K562 (cell line): Measurements from ENCODE around the gene CCDC28B. TPM values are rescaled to one million over a fixed set of nuclear protein-coding genes. Genes with fewer than 3 reads are reported as not detected.

Source experiments
- ATAC-seq: fragments of 200-7000 bp; cut with Tn5 transposase; 3 replicates; pipeline ENCODE4 v1.9.1; 2020; ENCODE audit warnings: moderate library complexity
- BruUV-seq: library from RNA; stranded (reverse); fragments of 400-500 nt; replicated peaks from 2 replicates; lab custom pipeline; 2021; lab: Mats Ljungman, UMichigan
- CTCF ChIA-PET: fragments of 300-600 bp; formaldehyde crosslinking; extraction: SDS; loops from one replicate; lab custom pipeline; 2021; ENCODE audit warnings: low intra/inter-chr PET ratio; lab: Yijun Ruan, JAX
- POLR2A ChIA-PET: fragments of 300-600, 350-650 bp; sonication (Branson Sonifier 250); formaldehyde crosslinking; extraction: SDS; loops from one replicate; lab custom pipeline; 2021; ENCODE audit warnings: antibody characterized with exemption, inconsistent platforms; lab: Yijun Ruan, JAX
- DNase-seq, 4 experiments: peaks; one replicate each; pipeline versions ENCODE4 v3.0.0 to v3.0.0-alpha.2; 2011 to 2018; ENCODE audit warnings: low spot score in 3 of 4, mixed read lengths in 3 of 4; ENCODE audit errors: extremely low read depth in 1 of 4
- FAIRE-seq: peaks from 2 replicates; lab custom pipeline; 2011; peaks lifted over from hg19 to GRCh38; lab: Jason Lieb, UNC
- H2AFZ ChIP-seq: 2 replicates; pipeline ENCODE4 v1.6.0; 2011; ENCODE audit warnings: low read depth, low read length, control low read depth, inconsistent platforms
- H3K27ac ChIP-seq: fragments of 200-600 bp; 3 replicates; pipeline ENCODE4 v1.8.0; 2011; ENCODE audit warnings: low read depth, mild to moderate bottlenecking, control low read depth, inconsistent platforms, low read length, moderate library complexity, mixed read lengths; ENCODE audit errors: extremely low read depth
- H3K27me3 ChIP-seq, 2 experiments: fragments of 300-600 bp in 1 of 2; 2 replicates in 1 of 2; 3 replicates in 1 of 2; pipeline versions ENCODE4 v1.6.0 to v1.8.0; 2011; ENCODE audit warnings: inconsistent platforms in 2 of 2, low read length in 2 of 2, mild to moderate bottlenecking in 1 of 2, mixed read lengths in 1 of 2, moderate library complexity in 1 of 2; ENCODE audit not compliant: control insufficient read depth in 2 of 2, insufficient read depth in 2 of 2
- H3K36me3 ChIP-seq: fragments of 300-600 bp; 3 replicates; pipeline ENCODE4 v1.8.0; 2011; ENCODE audit warnings: mild to moderate bottlenecking, low read length, inconsistent platforms; ENCODE audit not compliant: control insufficient read depth, insufficient read depth
- H3K4me1 ChIP-seq, 2 experiments: fragments of 200-600 bp in 1 of 2; replicated peaks in 1 of 2; 2 replicates in 1 of 2; 3 replicates in 1 of 2; pipeline versions ENCODE4 v1.5.1 to v1.8.0; 2011; ENCODE audit warnings: inconsistent platforms in 2 of 2, low read length in 2 of 2, mild to moderate bottlenecking in 1 of 2, mixed read lengths in 1 of 2, moderate library complexity in 1 of 2; ENCODE audit not compliant: control insufficient read depth in 2 of 2, insufficient read depth in 2 of 2
- H3K4me2 ChIP-seq: 2 replicates; pipeline ENCODE4 v1.6.1; 2011; ENCODE audit warnings: low read length, control low read depth, inconsistent platforms, mixed read lengths; ENCODE audit not compliant: insufficient read depth
- H3K4me3 ChIP-seq: fragments of 200-600 bp; sonication (generic), shearing (Covaris generic); 2 replicates; pipeline ENCODE4 v1.5.1; 2016; ENCODE audit warnings: control low read depth, inconsistent platforms
- H3K79me2 ChIP-seq: fragments of 200-600 bp; 3 replicates; pipeline ENCODE4 v1.8.0; 2011; ENCODE audit warnings: low read length, inconsistent platforms; ENCODE audit not compliant: control insufficient read depth, insufficient read depth
- H3K9ac ChIP-seq, 2 experiments: 2 replicates each; pipeline versions ENCODE4 v1.6.0 to v1.6.1; 2011; ENCODE audit warnings: low read depth in 2 of 2, low read length in 2 of 2, control low read depth in 1 of 2, inconsistent platforms in 1 of 2, mild to moderate bottlenecking in 1 of 2, mixed read lengths in 1 of 2; ENCODE audit not compliant: insufficient read depth in 1 of 2
- H3K9me1 ChIP-seq: one replicate; pipeline ENCODE4 v1.6.0; 2011; ENCODE audit warnings: inconsistent platforms, mild to moderate bottlenecking, low read length, moderate library complexity; ENCODE audit not compliant: control insufficient read depth, insufficient read depth
- H3K9me3 ChIP-seq: replicated peaks from 2 replicates; pipeline ENCODE4 v1.5.1; 2011; ENCODE audit warnings: low read depth, low read length, inconsistent platforms; ENCODE audit not compliant: control insufficient read depth, insufficient read depth
- H4K20me1 ChIP-seq: replicated peaks from 2 replicates; pipeline ENCODE4 v1.6.1; 2011; ENCODE audit warnings: low read length, inconsistent platforms, mixed read lengths; ENCODE audit not compliant: control insufficient read depth, insufficient read depth
- HIVEP1 ChIP-seq: fragments of 250-450 bp; sonication (Bioruptor Pico); IDR thresholded peaks from 2 replicates; pipeline ENCODE4 v1.4.0; 2020; ENCODE audit warnings: mild to moderate bottlenecking
- IRF2 ChIP-seq: sonication (generic); formaldehyde crosslinking; IDR thresholded peaks from 2 replicates; pipeline ENCODE4 v1.8.1; 2022; ENCODE audit warnings: mild to moderate bottlenecking, missing genetic modification reagents
- MCM3 ChIP-seq: fragments of 450-650 bp; IDR thresholded peaks from 2 replicates; pipeline ENCODE4 v1.6.1; 2016
- MTA1 ChIP-seq: fragments of 450-650 bp; IDR thresholded peaks from 2 replicates; pipeline ENCODE4 v1.6.1; 2017; ENCODE audit warnings: borderline replicate concordance
- MXD1 ChIP-seq: fragments of 250-450 bp; sonication (Bioruptor Pico); IDR thresholded peaks from 2 replicates; pipeline ENCODE4 v1.8.0; 2021; ENCODE audit warnings: borderline replicate concordance, mild to moderate bottlenecking, moderate library complexity; ENCODE audit not compliant: poor library complexity, severe bottlenecking
- RB1 ChIP-seq: fragments of 450-650 bp; IDR thresholded peaks from 2 replicates; pipeline ENCODE4 v1.6.1; 2017; ENCODE audit warnings: low read depth, mild to moderate bottlenecking
- ZBTB33 ChIP-seq: sonication (generic); formaldehyde crosslinking; IDR thresholded peaks from 2 replicates; pipeline ENCODE4 v1.8.1; 2023; ENCODE audit warnings: mild to moderate bottlenecking, missing genetic modification reagents
- WGBS: fragments of 100-300 bp; shearing (Covaris generic); methylation state at CpG from one replicate; pipeline ENCODE4 v1.1.6; 2016; ENCODE audit warnings: low coverage, mixed read lengths; ENCODE audit not compliant: insufficient coverage; ENCODE audit errors: missing lambda C conversion rate; 5-methylcytosine and 5-hydroxymethylcytosine counted together
- in situ Hi-C: fragments of 300-500 bp; cut with MboI; formaldehyde crosslinking; loops from 4 replicates; pipeline ENCODE4 v1.15.0; 2018; ENCODE audit warnings: inconsistent platforms, mixed read lengths
- intact Hi-C: fragments of 100-400 bp; cut with micrococcal nuclease; formaldehyde crosslinking; loops from 2 replicates; pipeline ENCODE4 v1.14.2; 2022
- polyA plus RNA-seq, 8 experiments: library from polyadenylated mRNA; depleted of rRNA in 4 of 8; stranded (reverse) in 5 of 8; unstranded in 3 of 8; fragments of >200 nt; fragmentation: Nextera tagmentation in 2 of 8; fragmentation: Illumina TruSeq in 1 of 8; extraction: Ambion mirVana in 2 of 8; extraction: Trizol in 1 of 8; gene quantifications; 2 replicates each; pipeline versions ENCODE4 v1.2.1 to v1.2.3, GENCODE V29; 2011 to 2014; ENCODE audit warnings: inconsistent platforms in 1 of 8, missing spikeins in 1 of 8
- total RNA-seq, 7 experiments: library from RNA; depleted of rRNA in 6 of 7; stranded (reverse); fragments of >200 nt in 6 of 7; fragmentation: Illumina TruSeq in 2 of 7; extraction: Trizol in 2 of 7; gene quantifications; 2 replicates each; pipeline versions ENCODE4 v1.2.1 to v1.2.3, GENCODE V29; 2011 to 2021; ENCODE audit warnings: low replicate concordance in 1 of 7

CCDC28B gene
- total and polyA plus RNA-seq, 9 of the 15 experiments (the other 6 are each of a cell fraction or from before 2014, with no cell fraction given), result 5.7 to 54.5 (median 31.7) TPM

GRCh38 chr1:32239337-32239736, 38.9 kb downstream of the CCDC28B start:
- POLR2A ChIA-PET, result interaction anchor here (1.1 to 2.0 kb wide), 4 partner anchors 8 to 97 kb away, joined by 3 to 7 read pairs (median 4); partner anchors contain the start of gene MARCKSL1
- Histone ChIP-seq H3K27ac (no peak overlapping the region), H3K4me1 (peaks cover 29 to 35% of the 10 kb centered on the region in 2 experiments; a peak in 4 of 5 replicates), H3K9me1 (peaks cover 3% of the 10 kb centered on the region), H3K79me2 (no peaks in the 10 kb centered on the region), H3K36me3 (no peaks in the 10 kb centered on the region), H3K9me3 (no peaks in the 10 kb centered on the region), H3K4me3 (no peak overlapping the region), H2AFZ (no peak overlapping the region), H3K4me2 (no peak overlapping the region), H3K9ac (no peak overlapping the region), H3K27me3 (no peaks in the 10 kb centered on the region), H4K20me1 (no peaks in the 10 kb centered on the region)
- FAIRE-seq (no peak), DNase-seq (no peak), ATAC-seq (no peak)
- TF ChIP-seq HIVEP1 (CRISPR knock-in tag) (no peak), MCM3 (no peak), RB1 (no peak), MTA1 (no peak)
- intact Hi-C loops (no loop called here), in situ Hi-C loops (no loop called here)
- WGBS, result 30% methylated on average over 4 of the region's 4 CpGs
- no TSS peak for BruUV-seq
- CTCF ChIA-PET, result no interaction called here

- WGBS, result 95% methylated on average over 15 of the region's 20 CpGs
- TF ChIP-seq ZBTB33 (CRISPR knock-in tag), result peak; percentile 95
- TF ChIP-seq IRF2 (CRISPR knock-in tag), result 0 out of 2 replicates have a peak, but pooled peaks have one; percentile 44
- TF ChIP-seq MXD1, result no peak
- Histone ChIP-seq H3K4me2 (no peak overlapping the region), H3K27ac (no peak overlapping the region), H3K36me3 (no peaks in the 10 kb centered on the region), H3K4me1 (peaks cover 28 to 32% of the 10 kb centered on the region in 2 experiments; a peak in 4 of 5 replicates), H3K79me2 (no peaks in the 10 kb centered on the region), H3K9me1 (no peaks in the 10 kb centered on the region), H3K27me3 (no peaks in the 10 kb centered on the region), H3K4me3 (no peak overlapping the region), H2AFZ (no peak overlapping the region), H3K9ac (no peak overlapping the region), H3K9me3 (no peaks in the 10 kb centered on the region), H4K20me1 (no peaks in the 10 kb centered on the region)
- ChIA-PET CTCF (no interaction called here), POLR2A (interaction anchor here (1.2 kb wide), 2 partner anchors 9 to 20 kb away, joined by 3 to 4 read pairs; no protein-coding TSS in a partner anchor)
- intact Hi-C loops (no loop called here), in situ Hi-C loops (no loop called here)
- ATAC-seq (no peak), FAIRE-seq (no peak), DNase-seq (no peak)
- no TSS peak for BruUV-seq
These were observed 39.4 kb downstream of the CCDC28B start for GRCh38 chr1:32239790-32240139.
